ENCODE measurements around the gene ACOX3.

GRCh38 chr4:8419222-8420041, 21.1 kb downstream of the ACOX3 start:
- TF ChIP-seq ZNF639 (tag by site-specific recombination; IDR thresholded peaks at IDR 0.05) = no peak
- TF ChIP-seq RBAK (tag by site-specific recombination; IDR thresholded peaks at IDR 0.05) = no peak
- no peak for TF ChIP-seq ZNF449 (tag by site-specific recombination; IDR thresholded peaks at IDR 0.05)
- TF ChIP-seq SCRT2 (tag by site-specific recombination; IDR thresholded peaks at IDR 0.05) = no peak
- no peak for TF ChIP-seq ZSCAN16 (tag by site-specific recombination; IDR thresholded peaks at IDR 0.05)
- no peak for TF ChIP-seq KLF16 (tag by site-specific recombination; IDR thresholded peaks at IDR 0.05)
- no peak for TF ChIP-seq CTCF (tag by site-specific recombination; IDR thresholded peaks at IDR 0.05)
- no peak for TF ChIP-seq ZNF600 (tag by site-specific recombination; IDR thresholded peaks at IDR 0.05)
- TF ChIP-seq YY1 (tag by site-specific recombination; IDR thresholded peaks at IDR 0.05) = no peak
